HG02759 (cell line): Measurements from ENCODE around the gene PRKCI.
"Not testable (repeated sequence)": the region's sequence is repeated elsewhere in the genome, so short reads cannot be mapped to it uniquely, and the experiment has no call there.

Experiments
- ATAC-seq: cut with Tn5 transposase; IDR thresholded peaks from one replicate; pipeline ENCODE4 v1.9.1; 2021; ENCODE audit warnings: mild to moderate bottlenecking, moderate library complexity; ENCODE audit not compliant: unreplicated experiment

The PRKCI gene

GRCh38 chr3:170338690-170339340, 116.6 kb downstream of the PRKCI start:
- no peak for ATAC-seq

GRCh38 chr3:170342273-170342672, 120.0 kb downstream of the PRKCI start:
- not testable (repeated sequence) for ATAC-seq

- not testable (repeated sequence) for ATAC-seq
These were observed 121.6 kb downstream of the PRKCI start for GRCh38 chr3:170343859-170344258.

- ATAC-seq: no peak
These were observed 122.7 kb downstream of the PRKCI start for GRCh38 chr3:170344971-170345370.

- peak; percentile 56 for ATAC-seq
These were observed 124.5 kb downstream of the PRKCI start for GRCh38 chr3:170346481-170347392.

- ATAC-seq: peak; percentile 39
These were observed 128.5 kb downstream of the PRKCI start for GRCh38 chr3:170350515-170351413.

GRCh38 chr3:170352936-170353335, 130.7 kb downstream of the PRKCI start:
- no peak for ATAC-seq

- no peak for ATAC-seq
These were observed 131.3 kb downstream of the PRKCI start for GRCh38 chr3:170353485-170353884.

- ATAC-seq: no peak
These were observed 132.5 kb downstream of the PRKCI start for GRCh38 chr3:170354760-170355159.
